NCI-H1694 (cell line): ENCODE results near the gene TLK1.
"Not testable (repeated sequence)": the region's sequence is repeated elsewhere in the genome, so short reads cannot be mapped to it uniquely, and the experiment has no call there.

Experiments
- DNase-seq: peaks from one replicate; lab custom pipeline; 2025; lab: John Stamatoyannopoulos, UW

TLK1 gene

DNA sequence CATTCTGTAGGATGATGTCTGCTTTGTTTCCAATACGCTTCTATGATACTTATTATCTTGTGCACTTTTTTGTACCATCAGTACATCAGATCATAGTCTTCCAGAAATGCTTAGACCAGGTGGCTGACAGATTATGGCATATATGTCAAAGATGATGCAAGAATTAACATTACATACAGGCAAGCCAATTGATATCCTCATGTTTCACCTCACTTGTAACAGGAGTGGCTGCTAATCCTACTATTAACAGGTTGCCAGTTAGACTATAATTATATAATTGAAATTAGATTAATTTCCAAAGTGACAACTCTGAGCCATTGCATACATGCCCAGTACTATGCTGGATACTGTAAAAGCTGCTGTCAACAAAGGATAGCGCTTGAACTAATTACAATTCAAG lies 77.2 kb downstream of the TLK1 start:
- no peak for DNase-seq

DNA sequence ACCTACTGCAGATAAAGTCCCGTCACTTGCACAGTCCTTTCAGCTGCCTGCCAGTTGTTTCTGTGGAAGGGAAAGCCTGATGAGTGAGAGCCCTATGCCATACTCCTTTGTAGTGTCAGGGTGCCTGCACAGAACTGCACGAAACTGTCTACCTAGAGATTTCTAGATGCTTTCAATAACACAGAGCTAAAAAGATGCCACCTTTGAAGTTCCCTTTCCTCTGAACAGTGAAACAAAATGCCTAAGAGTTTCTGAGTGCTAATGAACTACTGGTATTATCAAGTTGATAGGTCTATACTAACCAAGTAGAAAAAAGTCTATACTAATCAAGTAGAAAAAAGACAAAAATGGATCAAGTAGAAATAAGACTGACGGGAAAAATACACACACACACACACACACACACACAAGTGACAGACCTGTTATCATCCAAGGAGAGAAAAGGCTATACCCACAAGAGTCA lies 79.0 kb downstream of the TLK1 start:
- no peak for DNase-seq

DNA sequence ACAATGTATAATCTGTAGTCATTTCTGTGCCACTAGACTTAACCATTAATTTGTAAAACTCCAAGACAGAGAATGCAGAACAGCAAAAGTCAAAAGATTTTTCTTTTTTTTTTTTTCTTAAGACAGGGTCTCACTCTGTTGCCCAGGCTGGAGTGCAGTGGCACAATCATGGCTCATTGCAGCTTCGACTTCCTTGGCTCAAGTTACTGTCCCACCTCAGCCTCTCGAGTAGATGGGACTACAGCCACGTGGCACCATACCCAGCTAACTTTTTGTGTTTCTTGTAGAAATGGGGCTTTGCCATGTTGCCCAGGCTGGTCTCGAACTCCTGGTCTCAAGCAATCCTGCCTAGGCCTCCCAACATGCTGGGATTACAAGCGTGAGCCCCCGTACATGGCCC lies 80.1 kb downstream of the TLK1 start:
- DNase-seq: no peak

DNA sequence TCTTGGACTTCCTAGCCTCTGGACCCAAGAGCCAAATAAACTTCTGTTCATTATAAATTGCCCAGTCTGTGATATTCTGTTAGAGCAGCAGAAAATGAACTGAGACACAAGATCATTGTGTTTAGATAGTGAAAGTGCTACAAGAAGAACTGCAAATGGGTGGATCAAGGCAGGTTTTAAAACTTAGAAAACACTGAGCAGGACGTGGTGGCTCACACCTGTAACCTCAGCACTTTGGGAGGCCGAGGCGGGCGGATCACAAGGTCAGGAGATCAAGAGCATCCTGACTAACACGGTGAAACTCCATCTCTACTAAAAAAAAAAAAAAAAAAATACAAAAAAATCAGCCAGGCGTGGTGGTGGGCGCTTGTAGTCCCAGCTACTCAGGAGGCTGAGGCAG lies 84.3 kb downstream of the TLK1 start:
- DNase-seq: not testable (repeated sequence)

DNA sequence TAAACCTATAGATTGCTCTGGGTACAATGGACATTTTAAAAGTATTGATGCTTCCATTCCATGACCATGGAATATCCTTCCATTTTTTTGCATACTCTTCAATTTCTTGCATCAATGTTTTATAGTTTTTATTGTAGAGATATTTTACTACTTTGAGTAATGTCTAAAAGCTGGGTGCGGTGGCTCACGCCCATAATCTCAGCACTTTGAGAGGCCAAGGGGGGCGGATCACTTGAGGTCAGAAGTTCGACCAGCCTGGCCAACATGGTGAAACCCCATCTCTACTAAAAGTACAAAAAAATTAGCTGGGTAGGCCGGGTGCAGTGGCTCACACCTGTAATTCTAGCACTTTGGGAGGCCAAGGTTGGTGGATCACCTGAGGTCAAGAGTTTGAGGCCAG lies 88.5 kb downstream of the TLK1 start:
- no peak for DNase-seq

DNA sequence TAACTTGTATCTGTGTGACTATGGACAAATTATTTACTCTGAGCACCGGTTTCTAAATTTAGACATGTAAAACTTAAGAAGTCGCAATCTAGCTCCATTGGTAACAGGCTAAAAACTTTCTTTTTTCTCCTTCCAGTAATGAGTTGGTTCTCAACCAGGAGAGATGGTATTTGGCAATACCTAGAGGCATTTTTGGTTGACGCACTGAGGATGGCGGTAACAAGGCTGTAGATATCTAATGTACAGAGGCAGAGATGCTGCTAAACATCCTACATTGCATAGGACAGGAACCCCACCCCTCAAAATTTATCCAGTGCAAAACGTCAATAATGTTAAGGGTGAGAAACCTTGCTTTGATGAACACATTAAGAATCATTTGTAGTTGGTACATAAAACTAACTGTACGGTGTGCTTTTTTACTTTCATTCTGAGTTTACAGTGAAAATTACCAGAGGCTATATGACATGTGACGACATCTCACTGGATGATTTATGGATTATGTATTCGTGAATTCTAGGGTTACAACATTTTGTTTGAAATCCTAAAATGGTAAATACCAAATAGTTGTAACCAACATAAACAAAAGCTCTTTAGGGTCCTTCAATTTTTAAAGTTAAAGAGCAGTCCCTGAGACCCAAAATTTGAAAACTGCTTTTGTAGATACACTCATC lies 91.3 kb downstream of the TLK1 start:
- DNase-seq: no peak

DNA sequence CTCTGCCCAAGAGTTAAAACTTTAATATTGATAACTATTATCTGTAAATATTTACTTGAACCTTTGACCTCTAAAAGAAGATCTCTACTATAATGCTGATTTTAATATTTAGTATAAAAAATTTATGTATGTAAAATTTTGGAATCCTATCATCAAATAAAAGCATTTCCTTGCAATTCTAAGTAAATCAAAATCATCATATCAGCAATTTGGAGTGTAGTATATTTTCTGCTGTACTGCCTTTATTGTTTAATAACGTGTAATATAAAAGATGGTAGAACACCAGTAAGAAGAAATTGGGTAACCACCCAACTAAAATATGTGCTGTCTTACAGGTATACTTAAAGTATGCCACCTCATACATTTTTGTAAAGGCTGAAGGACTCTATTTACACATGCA lies 94.6 kb downstream of the TLK1 start:
- no peak for DNase-seq

DNA sequence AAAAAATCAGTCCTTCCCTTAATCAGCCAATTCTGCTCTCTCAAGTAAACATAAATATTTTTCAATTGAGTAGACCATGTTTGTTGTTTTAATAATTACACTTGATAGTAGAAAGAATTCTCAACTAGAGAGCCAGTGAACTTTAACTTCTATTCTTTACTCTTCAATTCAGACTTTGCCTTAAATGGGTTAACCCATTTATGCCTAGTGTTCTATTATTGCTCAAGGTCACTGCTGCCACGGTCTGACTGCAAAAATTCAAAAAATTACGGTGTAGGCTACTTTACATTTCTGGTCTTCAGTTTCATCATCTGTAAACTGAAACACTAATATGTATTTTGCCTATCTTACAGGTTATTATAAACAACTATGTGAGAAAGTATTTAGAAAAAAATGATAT lies 103.1 kb downstream of the TLK1 start:
- no peak for DNase-seq

DNA sequence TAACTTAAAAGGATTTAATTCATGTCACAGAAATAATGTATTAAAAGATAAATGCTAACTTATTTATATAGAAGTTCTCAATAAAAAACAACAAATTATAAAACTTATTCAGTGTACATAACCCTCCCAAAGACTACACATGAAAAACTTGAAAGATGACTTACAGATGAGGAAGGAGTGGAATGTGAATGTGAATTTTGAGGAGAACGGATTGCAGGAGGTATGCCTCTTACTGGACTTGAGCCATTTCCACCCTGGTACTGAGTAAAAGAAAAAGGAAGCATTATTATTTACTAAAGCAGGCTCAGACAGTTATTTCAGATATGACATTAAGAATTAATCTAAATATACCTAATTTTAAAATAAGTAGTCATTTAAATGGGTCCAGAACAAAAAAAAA lies 104.4 kb downstream of the TLK1 start:
- no peak for DNase-seq

DNA sequence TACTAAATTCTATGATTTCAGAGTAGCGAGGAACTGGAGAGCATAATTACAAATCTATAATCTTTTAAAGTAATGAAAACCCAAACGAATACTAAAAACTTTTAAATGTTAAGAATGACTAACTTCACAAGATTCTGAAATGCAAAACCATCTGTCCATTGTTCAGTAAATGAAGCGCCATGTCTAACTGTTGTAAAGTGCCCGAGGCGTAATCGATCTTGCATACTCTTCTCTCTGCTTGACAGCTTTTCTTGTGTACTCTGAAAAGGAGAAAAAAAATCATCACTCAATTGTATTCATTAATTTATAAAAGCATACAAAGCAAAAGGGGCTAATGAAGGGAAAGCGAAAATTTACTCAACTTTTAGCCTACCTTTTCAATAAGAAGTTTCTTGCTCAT lies 111.0 kb downstream of the TLK1 start:
- no peak for DNase-seq

DNA sequence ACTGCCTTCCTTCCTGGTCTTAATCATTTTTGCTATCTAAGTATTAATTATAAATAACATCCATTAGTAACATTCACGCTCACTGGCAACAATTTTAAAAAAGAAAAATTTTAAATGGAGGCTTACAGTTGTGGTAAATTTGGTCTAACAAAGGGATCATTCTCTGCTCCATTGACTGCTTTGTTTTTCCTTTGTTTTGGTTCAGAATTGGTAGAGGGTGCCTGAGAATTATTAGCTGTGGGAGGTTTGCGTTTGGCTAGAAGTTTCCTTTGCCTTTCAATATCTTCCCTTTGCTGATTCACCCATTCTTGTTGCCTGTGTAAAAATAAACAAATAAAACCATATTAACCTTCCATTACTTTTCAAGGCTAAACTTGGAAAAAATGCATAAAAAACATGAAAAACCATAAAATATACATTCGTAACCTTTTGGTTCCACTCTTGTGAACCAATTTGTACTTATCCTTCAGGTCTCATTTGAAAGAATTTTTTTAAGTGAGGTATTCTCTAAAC lies 114.6 kb downstream of the TLK1 start:
- no peak for DNase-seq

DNA sequence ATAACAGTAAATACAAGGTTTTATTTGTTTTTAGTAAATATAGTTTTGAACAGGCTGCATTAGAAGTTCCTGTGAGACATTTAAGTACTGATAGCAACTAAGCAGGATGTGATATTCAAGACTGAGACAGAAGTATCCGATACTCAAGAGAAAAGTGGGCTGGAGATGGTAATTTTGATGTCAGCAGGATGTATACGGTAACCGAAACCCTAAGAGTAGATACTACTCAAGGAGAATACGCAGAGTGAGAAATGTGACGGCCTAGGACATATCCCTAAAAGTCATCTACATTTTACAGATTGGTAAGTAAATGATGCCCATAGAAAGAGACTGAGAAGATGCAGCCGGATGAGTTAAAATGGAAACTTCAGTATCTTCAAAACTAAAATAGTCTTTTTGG lies 116.3 kb downstream of the TLK1 start:
- no peak for DNase-seq

DNA sequence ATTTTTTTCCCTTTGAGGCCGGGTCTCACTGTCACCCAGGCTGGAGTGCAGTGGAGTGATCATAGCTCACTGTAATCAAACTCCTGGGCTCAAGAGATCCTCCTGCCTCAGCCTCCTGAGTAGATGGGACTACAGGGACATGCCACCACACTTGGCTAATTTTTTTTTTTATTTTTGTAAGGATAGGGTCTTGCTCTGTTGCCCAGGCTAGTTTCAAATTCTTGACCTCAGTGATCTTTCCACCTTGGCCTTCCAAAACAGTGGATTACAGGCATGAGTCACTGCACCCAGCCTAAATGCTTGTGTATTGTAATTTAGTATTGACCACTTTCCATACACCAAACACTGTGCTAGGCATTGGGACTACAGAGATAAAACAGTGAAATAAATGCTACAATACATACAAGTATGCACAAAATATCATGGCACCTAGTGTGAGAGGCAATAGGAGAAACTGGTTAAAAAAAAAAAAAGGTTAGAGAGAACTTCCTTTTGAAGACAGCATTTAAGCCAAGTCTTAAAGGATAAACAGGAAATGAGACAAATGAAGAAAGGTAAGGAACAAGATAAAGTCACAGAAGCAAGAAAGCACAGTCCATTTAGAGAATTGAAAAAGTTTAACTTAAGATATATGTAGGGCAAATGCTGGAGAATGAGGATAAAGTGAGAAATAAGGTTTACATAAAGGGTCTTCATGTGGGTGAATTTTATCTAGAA lies 118.3 kb downstream of the TLK1 start:
- DNase-seq: no peak

DNA sequence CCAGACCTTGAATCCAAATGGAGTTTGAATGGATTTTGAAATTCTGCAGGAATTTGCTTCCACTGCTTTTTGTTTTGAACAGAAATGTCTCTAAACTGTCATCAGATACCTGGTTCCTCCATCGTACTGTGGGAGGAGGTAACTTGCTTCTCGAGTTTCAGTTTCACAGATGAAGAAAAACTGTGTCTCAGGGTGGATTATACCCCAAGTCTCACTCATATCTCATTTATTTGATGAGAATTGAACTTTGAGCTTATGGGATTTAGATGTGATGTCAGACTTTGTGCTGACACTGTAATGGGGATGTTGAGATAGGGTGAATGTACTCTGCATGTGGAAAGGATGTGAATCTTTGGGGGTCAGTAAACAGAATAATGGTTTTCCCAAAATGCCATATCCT lies 124.2 kb downstream of the TLK1 start:
- DNase-seq: no peak

DNA sequence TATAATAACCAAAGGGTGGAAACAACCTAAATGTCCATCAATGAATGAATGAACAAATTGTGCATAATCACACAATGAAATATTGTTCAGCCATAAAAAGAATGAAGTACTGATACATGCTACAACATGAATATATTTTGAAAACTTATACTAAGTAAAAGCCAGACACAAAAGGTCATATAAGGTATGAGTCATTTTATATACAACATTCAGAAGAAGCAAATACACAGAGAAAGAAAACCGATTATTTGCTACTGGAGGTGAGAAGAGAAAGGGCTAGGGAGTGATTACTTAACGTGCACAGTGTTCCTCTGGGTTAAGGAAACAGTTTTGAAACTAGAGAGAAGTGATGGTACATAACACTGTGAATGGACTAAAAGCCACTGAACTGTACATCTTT lies 126.4 kb downstream of the TLK1 start:
- no peak for DNase-seq

DNA sequence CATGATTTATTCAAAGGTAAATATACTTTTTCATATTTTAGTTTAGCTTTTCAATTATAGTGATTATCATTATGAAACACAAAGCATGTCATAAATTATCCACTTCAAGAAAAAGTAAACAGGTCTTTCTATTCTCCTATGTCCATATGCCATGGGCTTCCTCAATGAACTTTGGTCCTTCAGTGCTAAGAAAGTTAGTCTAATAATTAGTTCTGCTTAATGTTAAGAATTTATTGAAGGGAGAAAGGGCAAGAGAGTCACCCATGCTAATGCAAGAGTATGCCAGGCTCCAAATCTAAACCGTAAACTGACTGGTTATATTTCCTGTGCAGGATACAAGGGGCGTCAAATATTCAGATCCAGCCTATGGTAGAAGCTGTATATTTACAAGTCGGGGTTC lies 135.5 kb downstream of the TLK1 start:
- DNase-seq: no peak

DNA sequence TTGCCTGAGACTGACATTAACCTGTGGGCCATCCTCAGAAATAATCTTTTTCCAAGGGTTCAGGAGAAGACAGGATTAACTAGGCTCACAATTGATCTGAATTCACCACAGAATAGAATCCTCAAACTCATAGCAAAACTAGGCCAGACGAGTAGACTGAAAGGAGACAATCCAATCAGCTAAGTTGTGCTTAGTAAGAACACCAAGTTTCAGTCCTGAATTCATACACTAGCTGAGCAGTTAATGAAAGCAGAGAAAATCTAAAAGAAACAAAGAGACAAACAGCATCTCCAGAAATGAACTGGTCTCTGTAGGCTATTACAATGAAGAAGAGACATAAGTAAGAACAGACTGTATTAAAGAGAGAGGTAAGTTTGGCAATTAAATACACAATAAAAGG lies 142.2 kb downstream of the TLK1 start:
- no peak for DNase-seq

DNA sequence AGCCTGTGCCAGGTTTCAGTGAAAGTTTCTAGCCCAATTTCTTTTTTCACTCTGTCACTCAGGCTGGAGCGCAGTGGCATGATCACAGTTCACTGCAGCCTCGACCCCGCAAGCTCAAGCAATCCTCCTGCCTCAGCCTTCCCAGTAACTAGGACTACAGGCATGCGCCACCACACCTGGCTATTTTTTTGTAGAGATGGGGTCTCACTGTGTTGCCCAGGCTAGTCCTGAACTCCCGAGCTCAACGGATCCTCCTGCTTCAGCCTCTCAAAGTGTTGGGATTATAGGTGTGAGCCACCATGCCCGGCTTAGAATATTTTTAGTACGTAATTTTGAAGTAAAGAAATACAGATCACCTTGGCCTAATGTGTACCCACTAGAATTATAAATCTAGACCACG lies 144.6 kb downstream of the TLK1 start:
- no peak for DNase-seq

DNA sequence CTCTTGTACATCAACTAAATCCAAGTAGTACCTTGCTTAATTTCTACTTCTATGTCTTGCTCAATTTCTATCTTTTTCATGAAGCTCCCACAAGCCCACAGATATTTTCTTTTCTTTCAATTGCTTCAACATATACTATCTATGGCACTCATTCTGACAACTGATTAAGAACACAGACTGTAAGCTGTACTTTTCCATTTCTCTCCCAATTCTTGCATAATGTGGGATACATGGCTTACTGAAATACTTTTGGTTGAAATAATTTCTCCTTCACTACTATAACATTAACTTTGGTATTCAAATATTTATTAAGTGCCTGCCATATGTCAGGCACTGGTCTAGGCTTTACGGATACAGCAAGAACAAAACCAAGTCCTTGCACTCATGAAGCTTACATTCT lies 146.8 kb downstream of the TLK1 start:
- no peak for DNase-seq

DNA sequence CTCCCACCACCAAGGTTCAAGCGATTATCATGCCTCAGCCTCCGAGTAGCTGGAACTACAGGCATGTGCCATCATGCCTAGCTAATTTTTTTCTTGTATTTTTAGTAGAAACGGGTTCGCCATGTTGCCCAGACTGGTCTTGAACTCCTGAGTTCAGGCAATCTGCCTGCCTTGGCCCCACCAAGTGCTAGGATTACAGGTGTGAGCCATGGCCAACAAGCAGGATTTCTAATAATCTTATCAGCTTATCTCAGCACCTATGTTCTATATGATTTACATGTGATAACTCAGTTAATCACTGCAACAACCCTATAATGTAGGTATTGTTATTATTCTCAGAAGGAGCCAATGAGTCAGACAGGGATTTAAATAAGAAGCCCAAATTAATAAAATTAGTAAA lies 151.3 kb downstream of the TLK1 start:
- DNase-seq: no peak

DNA sequence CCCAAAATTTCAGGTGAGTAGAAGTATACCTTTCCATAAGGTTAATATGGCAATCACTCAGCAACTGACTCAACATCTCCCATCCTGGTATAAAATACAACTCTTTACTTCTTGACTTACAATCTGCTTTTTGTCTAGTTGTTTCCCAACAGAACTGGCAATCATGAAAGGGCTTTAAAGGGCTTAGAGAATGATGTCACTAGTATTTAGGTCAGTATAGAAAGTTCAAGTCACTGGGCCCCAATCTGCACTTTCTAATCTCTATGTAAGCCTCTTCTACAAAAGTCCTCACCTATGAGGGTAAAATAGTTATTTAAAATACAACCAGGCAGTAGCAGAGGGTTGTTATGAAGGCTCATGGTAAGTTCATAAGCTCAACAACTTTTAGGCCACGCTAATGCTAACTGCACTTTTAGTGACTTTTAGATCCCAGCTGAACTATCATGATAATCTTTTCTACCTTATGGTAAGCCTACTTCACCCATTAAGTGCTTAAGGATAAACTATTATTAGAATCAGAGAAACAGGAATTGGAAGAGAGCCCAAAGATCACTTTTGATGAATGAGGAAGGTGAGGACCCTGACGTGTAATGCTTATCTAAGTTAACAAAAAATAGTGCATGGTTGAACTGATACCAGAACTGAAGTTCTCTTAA lies 152.0 kb downstream of the TLK1 start:
- DNase-seq: no peak

DNA sequence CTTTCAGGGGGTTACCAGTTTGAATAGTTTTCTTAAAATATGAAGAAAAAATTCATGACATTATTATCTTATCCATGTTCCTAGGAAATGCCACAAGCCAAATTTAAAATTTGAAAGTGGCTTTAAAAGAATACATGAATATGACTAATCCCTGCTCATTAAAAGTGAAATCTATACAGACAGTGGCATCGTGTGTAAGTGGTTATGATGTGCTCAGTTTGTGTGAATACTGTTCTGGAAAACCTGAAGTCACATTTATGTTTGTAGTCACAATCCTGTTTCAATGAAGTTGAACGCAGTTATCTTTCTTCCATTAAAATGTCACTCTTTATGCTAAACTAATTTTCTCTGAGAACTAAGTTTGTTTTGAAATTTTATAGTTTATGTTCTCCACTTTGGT lies 155.9 kb downstream of the TLK1 start:
- DNase-seq: no peak

DNA sequence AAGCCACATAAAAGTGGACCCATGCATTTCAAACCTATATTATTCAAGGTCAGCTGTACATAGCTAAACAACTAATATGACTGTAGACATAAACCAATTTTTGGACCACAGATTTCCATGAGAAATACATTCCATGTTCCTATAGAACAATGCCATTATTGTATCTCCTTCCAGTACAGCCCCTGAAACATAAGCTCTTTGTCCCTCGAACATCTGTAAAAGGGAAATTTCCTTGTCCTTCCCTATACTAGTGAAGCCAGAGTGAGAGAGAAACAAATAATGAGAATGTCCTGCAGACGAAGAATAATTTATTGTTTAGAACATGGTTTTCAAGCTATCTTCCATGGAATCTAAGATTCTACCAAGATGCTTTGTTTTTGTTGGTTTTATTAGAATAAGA lies 156.3 kb downstream of the TLK1 start:
- no peak for DNase-seq
